LNCAP (cell line): ENCODE measurements around the gene GADD45A.

Experiments used
- CTCF ChIP-seq: fragments of 450-650 bp; IDR thresholded peaks from 2 replicates; pipeline ENCODE4 v1.5.1; 2017; ENCODE audit warnings: mild to moderate bottlenecking

The GADD45A gene

GRCh38 chr1:67719329-67720196 lies 34.6 kb downstream of the GADD45A start:
- TF ChIP-seq CTCF = no peak

GRCh38 chr1:67721112-67721511 lies 36.1 kb downstream of the GADD45A start:
- TF ChIP-seq CTCF = no peak

- no peak for TF ChIP-seq CTCF
Measured at GRCh38 chr1:67721650-67722291, 36.8 kb downstream of the GADD45A start.

- no peak for TF ChIP-seq CTCF
Measured at GRCh38 chr1:67722292-67722944, 37.4 kb downstream of the GADD45A start.

- TF ChIP-seq CTCF = no peak
Measured at GRCh38 chr1:67723126-67723525, 38.1 kb downstream of the GADD45A start.

- no peak for TF ChIP-seq CTCF
Measured at GRCh38 chr1:67723620-67724019, 38.6 kb downstream of the GADD45A start.

GRCh38 chr1:67724928-67725560 lies 40.0 kb downstream of the GADD45A start:
- TF ChIP-seq CTCF = no peak
